Ishikawa (cell line): ENCODE measurements around the gene OR4D10.

Source experiments
- CEBPB ChIP-seq: IDR thresholded peaks from 2 replicates; pipeline ENCODE4 v1.6.1; 2012
- CREB1 ChIP-seq: IDR thresholded peaks from 2 replicates; pipeline ENCODE4 v1.6.1; 2012; ENCODE audit warnings: low read depth
- EGR1 ChIP-seq: IDR thresholded peaks from 2 replicates; pipeline ENCODE4 v1.6.1; 2012
- EP300 ChIP-seq: IDR thresholded peaks from 2 replicates; pipeline ENCODE4 v1.6.1; 2012; ENCODE audit warnings: borderline replicate concordance
- FOXM1 ChIP-seq: IDR thresholded peaks from 2 replicates; pipeline ENCODE4 v1.6.1; 2012; ENCODE audit warnings: low read depth, borderline replicate concordance
- MAX ChIP-seq: IDR thresholded peaks from 2 replicates; pipeline ENCODE4 v1.6.1; 2012
- NFIC ChIP-seq: IDR thresholded peaks from 2 replicates; pipeline ENCODE4 v1.6.1; 2012
- RAD21 ChIP-seq: IDR thresholded peaks from 2 replicates; pipeline ENCODE4 v1.6.1; 2012; ENCODE audit warnings: low read depth
- REST ChIP-seq: IDR thresholded peaks from 2 replicates; pipeline ENCODE4 v1.6.1; 2012; ENCODE audit warnings: low read depth, mild to moderate bottlenecking
- TAF1 ChIP-seq: IDR thresholded peaks from 2 replicates; pipeline ENCODE4 v1.6.1; 2012; ENCODE audit warnings: low read depth, mild to moderate bottlenecking
- TCF12 ChIP-seq: IDR thresholded peaks from 2 replicates; pipeline ENCODE4 v1.6.1; 2012; ENCODE audit warnings: low read depth
- TEAD4 ChIP-seq: IDR thresholded peaks from 2 replicates; pipeline ENCODE4 v1.6.1; 2012
- USF1 ChIP-seq: IDR thresholded peaks from 2 replicates; pipeline ENCODE4 v1.6.1; 2012
- YY1 ChIP-seq: IDR thresholded peaks from 2 replicates; pipeline ENCODE4 v1.6.1; 2012; ENCODE audit warnings: low read depth
- ZBTB7A ChIP-seq: IDR thresholded peaks from 2 replicates; pipeline ENCODE4 v1.6.1; 2012; ENCODE audit warnings: low read depth

OR4D10 gene

GRCh38 chr11:59480359-59480758 is 7.2 kb downstream of the OR4D10 start:
- TF ChIP-seq NFIC (no peak), FOXM1 (no peak), EP300 (no peak), RAD21 (no peak)

- no peak for TF ChIP-seq TAF1
- no peak for TF ChIP-seq MAX
- no peak for TF ChIP-seq CEBPB
- TF ChIP-seq EP300: no peak
- no peak for TF ChIP-seq TCF12
- TF ChIP-seq ZBTB7A: no peak
- no peak for TF ChIP-seq TEAD4
- no peak for TF ChIP-seq REST
Measured at GRCh38 chr11:59501931-59502330, 28.8 kb downstream of the OR4D10 start.

- TF ChIP-seq ZBTB7A (no peak), TAF1 (no peak), RAD21 (no peak), EGR1 (no peak), MAX (no peak), EP300 (no peak), TCF12 (no peak), USF1 (no peak), CEBPB (no peak), NFIC (no peak), TEAD4 (no peak), YY1 (no peak), CREB1 (no peak), FOXM1 (no peak), REST (no peak)
Measured at GRCh38 chr11:59503276-59503675, 30.2 kb downstream of the OR4D10 start, which contains the start of gene OR4D11. TSS of gene OR4D11 (plus strand) at chr11:59503576. CDS start at chr11:59503576, 0 bp downstream.

- TF ChIP-seq CREB1 (no peak), ZBTB7A (no peak)
Measured at GRCh38 chr11:59510941-59511589, 38.0 kb downstream of the OR4D10 start, which contains the start of gene OR4D9. TSS of gene OR4D9 (plus strand) at chr11:59511539. CDS start at chr11:59514913, 3,374 bp downstream.

GRCh38 chr11:59511675-59512074 is 38.6 kb downstream of the OR4D10 start:
- TF ChIP-seq MAX: no peak

GRCh38 chr11:59520741-59521140 is 47.6 kb downstream of the OR4D10 start:
- TF ChIP-seq TEAD4 (no peak), YY1 (no peak), ZBTB7A (no peak), FOXM1 (no peak), TCF12 (no peak), CEBPB (no peak), EGR1 (no peak), MAX (no peak), REST (no peak), EP300 (no peak), TAF1 (no peak), RAD21 (no peak), NFIC (no peak), CREB1 (no peak), USF1 (no peak)
